ENCODE data around the gene FGFBP1.
A peak's percentile ranks its signal among the peaks of the same experiment; 100 is the strongest.

FGFBP1 gene

GRCh38 chr4:15894921-15895916, 43.3 kb downstream of the FGFBP1 start:
- ATAC-seq (ENCODE audit: low read depth) (peak; percentile 27; the same call in 2 of the 3 replicates), DNase-seq (ENCODE audit: low spot score) (no peak)
- Histone ChIP-seq H3K4me3 (ENCODE audit: severe bottlenecking) (no peak overlapping the region), H3K27me3 (ENCODE audit: insufficient read depth, poor library complexity, severe bottlenecking) (no peaks in the 10 kb centered on the region), H3K36me3 (ENCODE audit: low read depth) (no peaks in the 10 kb centered on the region), H3K4me1 (ENCODE audit: insufficient read depth, poor library complexity, severe bottlenecking) (peaks cover 42% of the 10 kb centered on the region), H3K9me3 (ENCODE audit: severe bottlenecking) (no peaks in the 10 kb centered on the region), H3K27ac (ENCODE audit: poor library complexity, severe bottlenecking) (peak overlapping the region; percentile 95)
- TF ChIP-seq, protein P1, sequence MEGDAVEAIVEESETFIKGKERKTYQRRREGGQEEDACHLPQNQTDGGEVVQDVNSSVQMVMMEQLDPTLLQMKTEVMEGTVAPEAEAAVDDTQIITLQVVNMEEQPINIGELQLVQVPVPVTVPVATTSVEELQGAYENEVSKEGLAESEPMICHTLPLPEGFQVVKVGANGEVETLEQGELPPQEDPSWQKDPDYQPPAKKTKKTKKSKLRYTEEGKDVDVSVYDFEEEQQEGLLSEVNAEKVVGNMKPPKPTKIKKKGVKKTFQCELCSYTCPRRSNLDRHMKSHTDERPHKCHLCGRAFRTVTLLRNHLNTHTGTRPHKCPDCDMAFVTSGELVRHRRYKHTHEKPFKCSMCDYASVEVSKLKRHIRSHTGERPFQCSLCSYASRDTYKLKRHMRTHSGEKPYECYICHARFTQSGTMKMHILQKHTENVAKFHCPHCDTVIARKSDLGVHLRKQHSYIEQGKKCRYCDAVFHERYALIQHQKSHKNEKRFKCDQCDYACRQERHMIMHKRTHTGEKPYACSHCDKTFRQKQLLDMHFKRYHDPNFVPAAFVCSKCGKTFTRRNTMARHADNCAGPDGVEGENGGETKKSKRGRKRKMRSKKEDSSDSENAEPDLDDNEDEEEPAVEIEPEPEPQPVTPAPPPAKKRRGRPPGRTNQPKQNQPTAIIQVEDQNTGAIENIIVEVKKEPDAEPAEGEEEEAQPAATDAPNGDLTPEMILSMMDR (IDR thresholded peaks at IDR 0.05; ENCODE audit: poor library complexity, severe bottlenecking), result no peak

GRCh38 chr4:15894393-15894792, 44.1 kb downstream of the FGFBP1 start:
- H3K4me3 ChIP-seq (ENCODE audit: severe bottlenecking), result no peak overlapping the region
- ATAC-seq (ENCODE audit: low read depth), result no peak
- TF ChIP-seq, protein P1 (IDR thresholded peaks at IDR 0.05; ENCODE audit: poor library complexity, severe bottlenecking), result no peak
- no peaks in the 10 kb centered on the region for H3K9me3 ChIP-seq (ENCODE audit: severe bottlenecking)
- H3K27ac ChIP-seq (ENCODE audit: poor library complexity, severe bottlenecking), result peak overlapping the region; percentile 95
- no peaks in the 10 kb centered on the region for H3K36me3 ChIP-seq (ENCODE audit: low read depth)
- peaks cover 42% of the 10 kb centered on the region for H3K4me1 ChIP-seq (ENCODE audit: insufficient read depth, poor library complexity, severe bottlenecking)
- no peak for DNase-seq (ENCODE audit: low spot score)
- H3K27me3 ChIP-seq (ENCODE audit: insufficient read depth, poor library complexity, severe bottlenecking), result no peaks in the 10 kb centered on the region

GRCh38 chr4:15893962-15894361, 44.6 kb downstream of the FGFBP1 start:
- peak; percentile 76 for DNase-seq (ENCODE audit: low spot score)
- peak; percentile 95 for ATAC-seq (ENCODE audit: low read depth)
- Histone ChIP-seq H3K36me3 (ENCODE audit: low read depth) (no peaks in the 10 kb centered on the region), H3K27ac (ENCODE audit: poor library complexity, severe bottlenecking) (peak overlapping the region; percentile 95), H3K4me3 (ENCODE audit: severe bottlenecking) (no peak overlapping the region), H3K27me3 (ENCODE audit: insufficient read depth, poor library complexity, severe bottlenecking) (no peaks in the 10 kb centered on the region), H3K4me1 (ENCODE audit: insufficient read depth, poor library complexity, severe bottlenecking) (peaks cover 39% of the 10 kb centered on the region), H3K9me3 (ENCODE audit: severe bottlenecking) (no peaks in the 10 kb centered on the region)
- TF ChIP-seq, protein P1 (IDR thresholded peaks at IDR 0.05; ENCODE audit: poor library complexity, severe bottlenecking), result no peak

- Histone ChIP-seq H3K27ac (ENCODE audit: poor library complexity, severe bottlenecking) (no peak overlapping the region), H3K36me3 (ENCODE audit: low read depth) (no peaks in the 10 kb centered on the region)
- no peak for ATAC-seq (ENCODE audit: low read depth)
These were observed 47.2 kb downstream of the FGFBP1 start for GRCh38 chr4:15891312-15891711.

More at GRCh38 chr4:15891312-15891711, 47.2 kb downstream of the FGFBP1 start:
- TF ChIP-seq, protein P1 (IDR thresholded peaks at IDR 0.05; ENCODE audit: poor library complexity, severe bottlenecking), result no peak
- Histone ChIP-seq H3K9me3 (ENCODE audit: severe bottlenecking) (no peaks in the 10 kb centered on the region), H3K27me3 (ENCODE audit: insufficient read depth, poor library complexity, severe bottlenecking) (no peaks in the 10 kb centered on the region), H3K4me1 (ENCODE audit: insufficient read depth, poor library complexity, severe bottlenecking) (peaks cover 30% of the 10 kb centered on the region), H3K4me3 (ENCODE audit: severe bottlenecking) (no peak overlapping the region)
- no peak for DNase-seq (ENCODE audit: low spot score)

All from RWPE2 (cell line).